LoVo (cell line): ENCODE measurements around the gene WNT7A.

Experiments
- DNase-seq: peaks from one replicate; pipeline ENCODE4 v3.0.0-alpha.2; 2016; ENCODE audit warnings: low spot score

Gene WNT7A

GRCh38 chr3:13845806-13846205 lies 34.1 kb downstream of the WNT7A start:
- DNase-seq: no peak

DNA sequence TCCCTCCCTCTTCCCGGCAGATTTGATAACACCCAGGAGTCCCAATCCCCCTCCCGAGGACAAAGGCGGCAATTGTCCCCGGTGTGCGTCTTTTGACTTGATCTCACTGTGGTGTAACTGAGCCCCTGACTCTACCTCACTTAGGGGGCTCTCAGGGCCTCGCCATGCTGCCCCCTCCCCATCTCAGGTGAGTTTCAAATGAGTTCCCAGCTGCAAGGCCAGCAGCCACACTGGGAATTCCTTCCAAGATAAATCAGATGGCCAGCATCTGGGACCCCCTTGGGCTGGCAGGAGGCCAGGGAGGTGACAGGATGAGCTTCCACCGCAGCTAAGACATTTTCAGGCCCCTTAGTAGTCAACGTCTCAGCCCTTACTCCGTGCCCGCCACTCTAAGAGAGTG lies 35.0 kb downstream of the WNT7A start:
- no peak for DNase-seq

DNA sequence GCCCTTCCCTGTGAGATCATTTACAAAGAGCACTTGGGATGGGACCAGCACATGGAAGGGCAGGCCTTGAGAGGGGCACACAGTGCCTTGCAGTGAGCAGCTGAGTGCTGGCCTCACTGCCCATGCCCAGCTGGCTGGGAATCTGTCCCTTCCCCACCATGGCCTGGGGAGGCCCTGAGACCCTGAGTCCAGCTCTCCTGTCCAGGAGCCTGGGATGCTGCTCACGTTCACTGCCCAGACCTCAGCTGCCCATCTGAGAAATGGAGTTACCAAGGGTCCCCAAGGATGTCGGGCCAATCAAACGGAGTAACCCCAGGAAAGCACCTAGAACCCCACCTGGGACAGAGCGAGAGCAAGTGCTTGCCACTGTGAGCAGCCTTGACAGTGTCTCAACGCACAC lies 35.6 kb downstream of the WNT7A start:
- DNase-seq: no peak

- DNase-seq: no peak
Observed at GRCh38 chr3:13843351-13843750, 36.5 kb downstream of the WNT7A start.

DNA sequence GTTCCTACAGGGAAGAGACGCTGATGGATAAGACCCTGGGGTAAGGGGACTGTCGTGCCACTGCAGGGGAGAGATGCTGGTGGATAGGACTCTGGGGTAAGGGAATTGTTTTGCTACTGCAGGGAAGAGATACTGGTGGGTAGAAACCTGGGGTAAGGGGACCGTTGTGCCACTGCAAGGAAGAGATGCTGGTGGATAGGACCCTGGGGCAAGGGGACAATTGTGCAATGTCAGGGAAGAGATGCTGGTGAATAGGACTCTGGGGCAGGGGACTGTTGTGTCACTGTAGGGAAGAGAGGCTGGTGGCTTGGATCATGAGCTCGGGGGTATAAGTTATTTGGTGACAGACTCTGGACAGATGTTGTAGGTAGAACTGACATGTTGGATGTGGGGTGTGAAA lies 37.6 kb downstream of the WNT7A start:
- no peak for DNase-seq

GRCh38 chr3:13841826-13842225 lies 38.0 kb downstream of the WNT7A start:
- DNase-seq: no peak

DNA sequence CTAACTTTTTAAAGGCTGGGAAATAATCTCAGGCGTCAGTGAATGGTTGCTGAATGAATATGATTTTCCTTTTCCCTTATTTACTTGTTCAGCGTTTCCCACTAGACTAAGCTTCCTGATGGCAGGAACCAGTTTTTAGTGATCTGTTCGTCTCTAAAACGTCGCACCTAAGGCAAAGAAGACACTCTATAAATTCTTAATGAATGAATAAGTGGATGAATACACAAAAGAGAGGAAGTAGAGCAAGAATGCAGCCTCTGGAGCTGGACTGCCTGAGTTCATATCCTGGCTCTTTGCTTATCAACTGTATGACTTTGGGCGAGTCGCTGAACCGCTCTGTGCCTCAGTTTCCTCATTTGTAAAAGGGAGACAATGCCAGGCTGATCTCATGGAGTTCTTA lies 38.7 kb downstream of the WNT7A start:
- DNase-seq: no peak

DNA sequence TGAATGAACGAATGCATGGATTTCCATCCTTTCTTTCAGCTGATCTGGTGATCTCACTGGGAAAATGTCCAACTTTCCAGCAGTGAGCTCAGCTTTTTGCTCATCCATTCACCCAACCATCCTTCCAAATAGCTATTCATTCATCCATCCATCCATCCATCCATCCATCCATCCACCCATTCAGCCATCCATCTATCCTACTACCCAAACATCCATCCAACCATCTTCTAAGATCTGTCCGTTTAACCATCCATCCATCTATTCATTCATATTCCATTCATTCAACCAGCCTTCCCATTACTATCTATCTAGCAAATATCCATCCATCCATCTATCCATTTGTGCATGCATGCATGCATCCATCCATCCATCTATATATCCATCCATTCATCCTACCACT lies 39.4 kb downstream of the WNT7A start:
- DNase-seq: no peak

GRCh38 chr3:13839726-13840340 lies 40.0 kb downstream of the WNT7A start:
- DNase-seq: no peak

- DNase-seq: no peak
Observed at GRCh38 chr3:13839253-13839652, 40.6 kb downstream of the WNT7A start.

DNA sequence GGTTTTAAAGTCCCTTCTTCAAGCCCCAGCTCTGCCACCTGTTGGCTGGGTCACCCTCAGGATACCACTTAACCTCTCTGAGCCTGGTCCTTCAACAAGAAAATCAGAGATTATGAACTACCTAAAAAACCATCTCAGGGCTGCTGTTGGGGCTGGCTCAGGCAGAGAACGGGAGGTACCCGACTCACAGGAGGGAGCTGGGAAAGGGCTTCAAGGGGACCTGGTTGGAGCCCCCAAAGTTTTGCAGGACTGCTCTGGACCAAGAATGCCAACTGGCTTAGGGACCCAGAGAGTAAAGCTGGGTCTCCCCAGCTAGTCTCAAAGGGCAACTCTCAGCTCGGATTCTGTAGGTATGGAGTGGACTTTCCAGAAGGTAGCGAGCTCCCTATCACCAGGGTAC lies 41.5 kb downstream of the WNT7A start:
- DNase-seq: no peak

GRCh38 chr3:13837751-13838150 lies 42.1 kb downstream of the WNT7A start:
- DNase-seq: no peak

DNA sequence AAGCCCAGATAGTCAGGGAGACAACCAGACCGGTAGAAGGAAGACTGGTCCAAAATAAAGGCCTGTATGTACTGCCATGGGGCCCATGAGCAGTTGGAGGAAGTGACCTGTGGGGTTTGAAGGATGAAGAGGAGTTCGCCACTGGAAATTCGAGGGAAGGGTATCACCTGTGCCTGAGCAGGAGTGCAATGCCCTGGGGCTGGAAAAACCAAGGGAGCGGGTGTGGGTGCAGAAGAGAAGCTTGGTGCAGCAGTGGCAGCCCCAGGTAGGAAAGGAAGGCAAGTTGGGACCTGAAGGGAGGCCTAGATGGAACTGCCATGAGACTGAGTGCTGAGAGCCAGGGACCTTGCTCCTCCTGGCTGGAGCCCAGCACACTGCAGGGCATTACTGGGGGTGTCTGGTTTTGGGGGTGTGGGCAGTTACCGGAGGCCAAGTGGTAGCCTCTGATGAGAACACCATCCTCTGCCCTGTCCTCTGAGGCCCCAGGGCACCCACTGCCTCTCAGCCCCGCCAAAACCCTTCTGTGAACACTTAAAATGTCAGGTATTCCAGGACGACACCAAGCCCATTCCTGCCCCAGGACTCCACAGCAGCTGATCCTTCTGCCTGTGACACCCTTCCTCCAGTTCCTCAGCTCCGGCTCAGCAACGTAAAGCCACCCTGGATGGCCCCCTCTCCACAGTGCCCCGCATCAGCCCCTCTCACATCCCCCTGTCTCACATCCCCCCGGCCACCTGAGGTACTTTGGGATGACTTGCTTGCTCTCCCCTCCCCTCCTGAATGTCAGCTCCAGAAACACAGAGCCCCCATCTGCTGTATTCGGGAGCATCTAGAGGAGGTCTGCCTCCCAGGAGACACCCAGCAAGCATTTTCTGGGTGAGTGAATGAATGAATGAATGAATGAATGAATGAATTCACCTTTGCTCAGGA lies 42.9 kb downstream of the WNT7A start:
- no peak for DNase-seq

DNA sequence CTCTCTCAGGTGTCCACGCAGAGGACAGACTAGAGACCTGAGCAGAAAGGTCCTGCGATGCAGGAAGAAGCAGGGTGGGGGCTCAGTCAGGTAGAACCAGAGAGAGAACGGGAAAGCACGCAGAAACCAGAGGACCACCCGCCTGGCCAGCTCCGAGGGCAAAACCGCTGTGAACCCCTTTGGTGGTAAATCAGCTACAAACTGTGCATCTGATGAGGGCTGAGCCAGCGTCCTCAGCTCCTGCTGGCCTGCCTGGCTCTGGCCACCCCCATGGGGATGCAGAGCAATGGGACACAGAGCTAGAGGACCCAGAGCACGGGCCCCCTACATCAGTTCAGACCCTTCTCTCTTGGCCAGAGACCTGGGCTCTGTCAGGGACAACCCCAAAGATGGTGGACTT lies 44.6 kb downstream of the WNT7A start:
- DNase-seq: no peak

DNA sequence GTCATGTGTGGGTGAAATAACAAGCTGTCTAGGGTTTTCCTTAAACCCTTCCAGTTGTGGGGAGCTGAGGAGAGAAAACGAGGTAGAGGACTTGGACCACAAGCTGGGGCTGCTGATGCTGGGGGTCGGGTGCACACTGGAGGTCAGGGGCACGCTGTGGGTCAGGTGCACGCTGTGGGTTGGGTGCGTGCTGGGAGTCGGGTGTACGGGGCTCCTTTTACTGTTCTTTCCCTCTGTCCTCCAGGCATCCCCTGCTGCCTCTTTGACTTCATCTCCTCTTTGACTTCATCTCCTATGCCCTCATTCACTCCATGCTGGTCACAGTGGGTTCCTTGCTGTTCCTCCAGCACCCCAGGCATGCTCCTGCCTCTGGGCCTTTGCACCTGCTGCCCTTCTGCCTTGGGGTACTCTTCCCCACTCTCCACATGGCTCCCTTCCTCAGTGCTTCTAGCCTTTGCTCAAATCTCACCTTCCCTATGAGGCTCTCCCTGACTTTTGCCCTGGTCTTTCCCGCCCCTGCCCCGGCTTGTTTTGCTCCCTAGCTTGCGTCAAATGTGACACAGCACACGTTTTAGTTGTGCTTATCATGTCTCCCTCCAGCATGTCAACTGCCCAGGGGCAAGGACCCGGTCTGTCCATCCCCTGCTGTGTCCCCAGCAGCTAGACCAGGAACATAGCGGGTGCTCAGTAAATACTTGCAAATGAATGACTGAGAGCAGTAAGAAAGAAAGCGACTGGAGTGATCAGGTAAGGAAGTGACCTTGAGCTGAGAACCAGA lies 45.4 kb downstream of the WNT7A start:
- DNase-seq: no peak

GRCh38 chr3:13833506-13834257 lies 46.2 kb downstream of the WNT7A start:
- no peak for DNase-seq

DNA sequence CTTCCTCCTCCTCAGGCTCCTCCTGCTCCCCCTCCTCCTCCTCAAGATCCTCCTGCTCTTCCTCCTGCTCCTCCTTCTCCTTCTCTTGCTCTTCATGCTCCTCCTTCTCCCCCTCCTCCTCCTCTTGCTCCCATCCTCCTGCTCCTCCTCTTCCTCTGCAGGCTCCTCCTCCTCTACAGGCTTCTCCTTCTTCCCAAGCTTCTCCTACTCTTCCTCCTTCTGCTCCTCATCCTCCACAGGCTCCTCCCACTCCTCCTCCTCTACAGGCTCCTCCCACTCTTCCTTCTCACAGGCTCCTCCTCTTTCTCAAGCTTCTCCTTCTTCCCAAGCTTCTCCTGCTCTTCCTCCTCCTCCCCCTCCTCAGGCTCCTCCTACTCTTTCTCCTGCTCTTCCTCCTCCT lies 47.7 kb downstream of the WNT7A start:
- no peak for DNase-seq

DNA sequence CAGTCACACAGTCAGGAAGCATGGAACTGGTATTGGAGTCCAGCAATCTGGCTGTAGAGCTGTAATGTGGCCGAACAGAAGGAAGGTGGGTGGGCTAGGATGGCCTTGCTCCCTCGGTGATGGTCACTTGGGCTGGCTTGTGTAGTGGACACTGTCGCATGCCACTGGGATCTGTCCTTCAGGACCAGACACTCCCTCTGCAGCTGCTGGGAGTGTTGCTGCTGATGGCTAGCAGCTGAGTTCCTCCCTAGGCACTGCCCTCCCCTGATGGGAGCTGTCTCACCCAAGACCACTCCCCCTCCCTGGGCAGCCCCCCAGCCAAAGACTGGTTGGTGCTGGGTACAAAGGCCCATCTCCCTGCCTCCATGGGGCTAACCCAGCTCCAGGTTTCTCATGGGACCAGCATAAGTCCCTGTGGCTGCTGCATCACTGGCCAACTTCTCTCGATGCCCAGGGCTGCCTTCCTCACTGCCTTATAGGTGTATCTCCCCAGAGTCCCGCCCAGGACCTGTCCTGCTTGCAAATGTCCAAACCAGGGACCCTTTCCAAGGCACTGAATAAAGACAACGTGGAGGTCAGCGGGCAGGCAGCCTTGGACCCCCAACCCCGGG lies 48.4 kb downstream of the WNT7A start:
- DNase-seq: no peak

DNA sequence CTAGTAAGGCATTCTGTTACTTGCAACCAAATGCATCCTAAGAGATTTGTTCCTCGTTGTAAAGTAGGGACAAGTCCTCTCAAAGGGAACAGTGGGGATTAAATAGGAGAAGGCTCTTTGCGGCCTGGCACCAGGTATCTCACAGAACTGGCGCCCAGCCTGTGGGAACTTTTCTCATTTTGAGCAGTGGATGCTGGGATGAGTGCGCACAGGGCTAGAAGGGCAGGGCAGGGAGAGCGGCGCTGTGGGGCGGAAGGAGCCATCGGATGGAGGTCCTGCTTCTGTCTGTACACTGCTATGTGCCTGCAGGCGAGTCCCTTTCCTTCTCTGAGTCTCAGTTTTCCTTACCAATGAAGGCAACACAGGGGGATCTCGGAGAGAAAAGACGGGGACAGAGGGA lies 50.6 kb downstream of the WNT7A start:
- no peak for DNase-seq

GRCh38 chr3:13828501-13829265 lies 51.2 kb downstream of the WNT7A start:
- no peak for DNase-seq

DNA sequence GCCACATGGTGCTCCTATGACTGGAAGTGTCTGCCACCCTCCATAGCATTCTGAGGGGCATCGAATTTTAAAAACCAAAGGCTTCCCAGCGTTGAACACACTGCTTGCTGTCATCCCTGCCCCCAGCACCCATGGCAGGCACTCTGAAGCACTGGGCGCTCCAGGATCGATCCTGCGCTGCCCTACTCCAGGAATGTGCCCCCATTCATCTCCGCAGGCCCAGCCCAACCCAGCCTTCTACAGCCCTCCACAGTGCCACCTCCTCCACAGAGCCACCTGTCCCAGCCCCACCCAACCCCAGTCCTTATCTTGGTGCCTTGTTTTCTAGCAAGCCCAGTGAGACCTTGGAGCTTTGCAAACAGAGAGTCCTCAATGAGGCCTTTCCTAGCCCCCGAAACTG lies 52.2 kb downstream of the WNT7A start:
- no peak for DNase-seq
